Erythroblast (primary cell): ENCODE data around the gene CPSF7.

Experiments
- GATA1 ChIP-seq: IDR thresholded peaks from 2 replicates; pipeline ENCODE4 v1.6.1; 2011; ENCODE audit warnings: low read depth, mild to moderate bottlenecking, control low read depth, low read length, moderate library complexity
- POLR2A ChIP-seq: IDR thresholded peaks from 2 replicates; pipeline ENCODE4 v1.6.1; 2011; ENCODE audit warnings: mild to moderate bottlenecking, low read length

DNA sequence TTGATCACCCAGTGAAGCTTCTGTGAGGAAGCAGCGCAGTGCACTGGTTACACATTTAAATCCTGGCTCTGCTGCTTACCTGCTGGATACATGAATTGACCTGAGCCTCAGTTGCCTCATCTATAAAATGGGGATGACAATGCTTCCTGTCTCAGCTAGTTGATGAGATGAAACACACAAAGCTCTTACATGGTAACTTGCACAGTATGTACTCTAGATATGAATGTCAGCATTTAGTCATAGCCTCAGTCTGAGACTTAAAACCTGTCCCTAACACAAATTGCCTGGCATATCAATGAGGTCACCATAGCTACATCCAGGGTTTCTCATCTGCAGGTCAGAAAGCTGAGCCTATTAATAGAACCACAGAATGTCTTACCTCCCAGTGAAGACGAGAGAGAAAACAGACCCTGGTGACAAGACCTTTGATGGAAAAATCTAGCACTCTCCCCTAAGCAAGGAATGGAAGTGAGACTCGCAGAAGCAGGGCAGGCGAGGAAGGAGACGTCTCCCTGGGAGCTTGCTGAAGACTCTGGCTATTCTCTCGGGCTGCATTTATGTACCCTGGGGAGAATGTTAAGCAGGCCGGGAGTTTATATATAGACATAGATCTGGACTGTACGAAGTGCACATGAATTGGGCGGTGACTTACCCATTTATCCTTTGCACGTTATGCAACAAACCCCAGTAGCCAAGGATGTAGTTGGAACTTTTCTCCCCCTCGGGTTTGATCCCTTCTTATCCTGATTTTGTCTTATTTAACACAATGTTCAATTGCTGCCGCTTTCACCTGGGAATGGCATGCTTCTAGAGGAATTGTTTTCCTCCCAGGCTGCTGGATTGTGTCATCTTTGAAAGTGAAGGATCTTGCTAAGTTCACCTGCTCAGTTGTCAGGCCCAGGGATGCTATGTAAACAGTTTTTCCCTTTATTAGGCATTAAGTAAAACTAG, 18.1 kb upstream of the CPSF7 start:
- TF ChIP-seq POLR2A = no peak
- no peak for TF ChIP-seq GATA1
